ENCODE results near the gene SCN7A.

DNA sequence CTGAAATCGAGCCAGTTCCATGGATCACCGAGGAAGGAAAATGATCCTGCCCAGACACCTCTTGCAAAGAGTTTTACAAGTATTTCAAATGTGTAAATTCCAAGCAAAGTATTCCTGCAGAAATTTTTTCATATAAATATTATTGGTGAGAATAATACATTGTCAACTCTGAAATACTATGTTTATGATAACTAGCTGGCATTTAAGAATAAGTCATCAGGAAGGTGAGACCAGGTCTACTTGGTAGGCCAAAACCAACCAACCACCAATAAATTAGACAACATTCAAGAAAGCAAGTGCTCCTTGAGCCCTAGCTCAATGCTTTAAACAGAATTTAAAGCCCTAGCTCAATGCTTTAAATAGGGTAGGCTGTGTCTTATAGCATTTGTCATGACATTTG is 21.7 kb downstream of the SCN7A start:
- TF ChIP-seq, protein P1, sequence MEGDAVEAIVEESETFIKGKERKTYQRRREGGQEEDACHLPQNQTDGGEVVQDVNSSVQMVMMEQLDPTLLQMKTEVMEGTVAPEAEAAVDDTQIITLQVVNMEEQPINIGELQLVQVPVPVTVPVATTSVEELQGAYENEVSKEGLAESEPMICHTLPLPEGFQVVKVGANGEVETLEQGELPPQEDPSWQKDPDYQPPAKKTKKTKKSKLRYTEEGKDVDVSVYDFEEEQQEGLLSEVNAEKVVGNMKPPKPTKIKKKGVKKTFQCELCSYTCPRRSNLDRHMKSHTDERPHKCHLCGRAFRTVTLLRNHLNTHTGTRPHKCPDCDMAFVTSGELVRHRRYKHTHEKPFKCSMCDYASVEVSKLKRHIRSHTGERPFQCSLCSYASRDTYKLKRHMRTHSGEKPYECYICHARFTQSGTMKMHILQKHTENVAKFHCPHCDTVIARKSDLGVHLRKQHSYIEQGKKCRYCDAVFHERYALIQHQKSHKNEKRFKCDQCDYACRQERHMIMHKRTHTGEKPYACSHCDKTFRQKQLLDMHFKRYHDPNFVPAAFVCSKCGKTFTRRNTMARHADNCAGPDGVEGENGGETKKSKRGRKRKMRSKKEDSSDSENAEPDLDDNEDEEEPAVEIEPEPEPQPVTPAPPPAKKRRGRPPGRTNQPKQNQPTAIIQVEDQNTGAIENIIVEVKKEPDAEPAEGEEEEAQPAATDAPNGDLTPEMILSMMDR (IDR thresholded peaks at IDR 0.05): no peak
- TF ChIP-seq EP300 (IDR thresholded peaks at IDR 0.05): no peak
- no peak for TF ChIP-seq POLR2A (IDR thresholded peaks at IDR 0.05)

Data from ovary (tissue), 3 donors.